H1 (cell line): ENCODE measurements around the gene POU2F1. TPM values are rescaled to one million over a fixed set of nuclear protein-coding genes. Genes with fewer than 3 reads are reported as not detected.

Experiments
- CTCF ChIA-PET: fragments of 300-600 bp; sonication (Branson Sonifier 250); formaldehyde crosslinking; loops from one replicate; lab custom pipeline; 2021; ENCODE audit not compliant: partially characterized antibody; lab: Charles Lee
- POLR2A ChIA-PET: fragments of 300-600 bp; sonication (Branson Sonifier 250); formaldehyde crosslinking; loops from one replicate; lab custom pipeline; 2021; ENCODE audit warnings: inconsistent platforms; ENCODE audit not compliant: partially characterized antibody; lab: Charles Lee
- DNase-seq, 2 experiments: peaks; one replicate each; pipeline versions ENCODE4 v3.0.0 to v3.0.0-alpha.2; 2010 to 2022; ENCODE audit warnings: low spot score in 2 of 2, low read depth in 1 of 2, mixed read lengths in 1 of 2
- FAIRE-seq: peaks from 2 replicates; lab custom pipeline; 2011; peaks lifted over from hg19 to GRCh38; lab: Jason Lieb, UNC
- H2AFZ ChIP-seq: 2 replicates; pipeline ENCODE4 v1.8.1; 2012; ENCODE audit warnings: low read length, inconsistent platforms
- H2AK5ac ChIP-seq: 2 replicates; pipeline ENCODE4 v1.6.1; 2013; ENCODE audit warnings: low read depth, low read length
- H2BK120ac ChIP-seq: replicated peaks from 2 replicates; pipeline ENCODE3; 2013; ENCODE audit warnings: low read depth, low read length, inconsistent platforms
- H2BK12ac ChIP-seq: 2 replicates; pipeline ENCODE4 v1.6.1; 2013; ENCODE audit warnings: low read depth, low read length
- H2BK15ac ChIP-seq: 2 replicates; pipeline ENCODE4 v1.6.1; 2013; ENCODE audit warnings: low read length
- H2BK20ac ChIP-seq: 2 replicates; pipeline ENCODE4 v1.6.1; 2013; ENCODE audit warnings: low read length
- H2BK5ac ChIP-seq: 2 replicates; pipeline ENCODE4 v1.6.1; 2013; ENCODE audit warnings: low read depth, low read length
- H3K14ac ChIP-seq: 2 replicates; pipeline ENCODE4 v1.6.1; 2013; ENCODE audit warnings: inconsistent platforms; ENCODE audit not compliant: insufficient read length
- H3K18ac ChIP-seq: 2 replicates; pipeline ENCODE4 v1.6.1; 2013; ENCODE audit warnings: low read length; ENCODE audit errors: extremely low read depth
- H3K23ac ChIP-seq: 2 replicates; pipeline ENCODE4 v1.6.1; 2013; ENCODE audit warnings: inconsistent platforms; ENCODE audit not compliant: insufficient read length
- H3K23me2 ChIP-seq: 2 replicates; pipeline ENCODE4 v1.6.1; 2013; ENCODE audit warnings: low read depth, low read length
- H3K27ac ChIP-seq: 2 replicates; pipeline ENCODE4 v1.6.1; 2011; ENCODE audit warnings: low read depth, low read length, inconsistent platforms
- H3K27me3 ChIP-seq, 4 experiments: replicated peaks in 1 of 4; 1 replicate in 1 of 4; 2 replicates in 3 of 4; pipeline versions ENCODE4 v1.6.1 to v1.8.1; 2011 to 2013; ENCODE audit warnings: low read length in 3 of 4, mild to moderate bottlenecking in 3 of 4, inconsistent platforms in 2 of 4, mixed read lengths in 2 of 4, moderate library complexity in 1 of 4; ENCODE audit not compliant: control insufficient read depth in 3 of 4, insufficient read depth in 3 of 4; ENCODE audit errors: extremely low read depth in 1 of 4
- H3K36me3 ChIP-seq, 4 experiments: 2 replicates each; pipeline versions ENCODE4 v1.6.1 to v1.8.1; 2011 to 2013; ENCODE audit warnings: mild to moderate bottlenecking in 4 of 4, low read length in 3 of 4, moderate library complexity in 2 of 4, control low read depth in 1 of 4, inconsistent platforms in 1 of 4; ENCODE audit not compliant: insufficient read depth in 4 of 4, control insufficient read depth in 2 of 4
- H3K4ac ChIP-seq: replicated peaks from 2 replicates; pipeline ENCODE3; 2013; ENCODE audit warnings: low read length, low read depth, mixed read lengths, inconsistent platforms; ENCODE audit not compliant: insufficient read length
- H3K4me1 ChIP-seq, 4 experiments: replicated peaks in 1 of 4; 1 replicate in 1 of 4; 2 replicates in 3 of 4; pipeline versions ENCODE4 v1.6.1 to v1.8.1; 2011 to 2013; ENCODE audit warnings: low read length in 3 of 4, inconsistent platforms in 2 of 4, mixed read lengths in 1 of 4; ENCODE audit not compliant: insufficient read depth in 4 of 4, control insufficient read depth in 3 of 4
- H3K4me2 ChIP-seq, 2 experiments: 2 replicates each; pipeline versions ENCODE4 v1.6.1 to v1.8.1; 2011 to 2013; ENCODE audit warnings: low read depth in 2 of 2, low read length in 2 of 2, control low read depth in 1 of 2, inconsistent platforms in 1 of 2, mild to moderate bottlenecking in 1 of 2; ENCODE audit not compliant: insufficient read depth in 1 of 2
- H3K4me3 ChIP-seq, 4 experiments: fragments of 200-600, 300-600 bp in 1 of 4; sonication (generic), shearing (Covaris generic), sonication (Bioruptor Twin) in 1 of 4; 2 replicates each; pipeline versions ENCODE4 v1.5.1 to v1.8.1; 2011 to 2016; ENCODE audit warnings: low read length in 4 of 4, low read depth in 3 of 4, control low read depth in 2 of 4, inconsistent platforms in 2 of 4, mild to moderate bottlenecking in 2 of 4, mixed read lengths in 1 of 4, moderate library complexity in 1 of 4; ENCODE audit not compliant: insufficient read depth in 2 of 4; ENCODE audit errors: extremely low read depth in 1 of 4
- H3K56ac ChIP-seq: replicated peaks from 2 replicates; pipeline ENCODE3; 2013; ENCODE audit warnings: low read depth, mild to moderate bottlenecking, mixed read lengths, low read length, inconsistent platforms; ENCODE audit not compliant: insufficient read length
- H3K79me1 ChIP-seq: 2 replicates; pipeline ENCODE4 v1.6.1; 2013; ENCODE audit warnings: low read depth, low read length, control low read depth
- H3K79me2 ChIP-seq, 2 experiments: 2 replicates each; pipeline versions ENCODE4 v1.6.1 to v1.8.1; 2012 to 2013; ENCODE audit warnings: low read length in 2 of 2, mild to moderate bottlenecking in 2 of 2, inconsistent platforms in 1 of 2; ENCODE audit not compliant: insufficient read depth in 2 of 2, control insufficient read depth in 1 of 2
- H3K9ac ChIP-seq, 4 experiments: replicated peaks in 1 of 4; 1 replicate in 1 of 4; 2 replicates in 3 of 4; pipeline versions ENCODE4 v1.6.1 to v1.8.1; 2011 to 2013; ENCODE audit warnings: low read depth in 3 of 4, low read length in 3 of 4, control low read depth in 2 of 4, mild to moderate bottlenecking in 2 of 4, moderate library complexity in 2 of 4, inconsistent platforms in 1 of 4; ENCODE audit errors: extremely low read depth in 1 of 4
- H3K9me3 ChIP-seq, 2 experiments: 2 replicates each; pipeline versions ENCODE4 v1.6.1 to v1.8.1; 2012 to 2013; ENCODE audit warnings: mild to moderate bottlenecking in 2 of 2, moderate library complexity in 2 of 2, control low read depth in 1 of 2, inconsistent platforms in 1 of 2, low read depth in 1 of 2, low read length in 1 of 2, mixed read lengths in 1 of 2; ENCODE audit not compliant: insufficient read depth in 2 of 2
- H4K20me1 ChIP-seq, 2 experiments: replicated peaks in 1 of 2; 2 replicates each; pipeline versions ENCODE3 to v1.8.1; 2011 to 2013; ENCODE audit warnings: inconsistent platforms in 2 of 2, low read length in 2 of 2, mild to moderate bottlenecking in 1 of 2; ENCODE audit not compliant: insufficient read depth in 2 of 2, control insufficient read depth in 1 of 2
- H4K5ac ChIP-seq: 2 replicates; pipeline ENCODE4 v1.6.1; 2013; ENCODE audit warnings: low read length, low read depth, mixed read lengths, inconsistent platforms; ENCODE audit not compliant: insufficient read length
- H4K8ac ChIP-seq: 2 replicates; pipeline ENCODE4 v1.8.0; 2013; ENCODE audit warnings: mild to moderate bottlenecking, moderate library complexity, low read length, inconsistent platforms; ENCODE audit not compliant: insufficient read depth; ENCODE audit errors: extremely low read depth
- H4K91ac ChIP-seq: replicated peaks from 2 replicates; pipeline ENCODE3; 2013; ENCODE audit warnings: low read length, mixed read lengths, inconsistent platforms; ENCODE audit not compliant: insufficient read length
- CHD1 ChIP-seq: IDR thresholded peaks from 2 replicates; pipeline ENCODE4 v1.6.1; 2012; ENCODE audit warnings: low read depth, low read length, improper control_type of control experiment
- polyA plus RNA-seq, 7 experiments: library from polyadenylated mRNA; depleted of rRNA in 3 of 7; stranded (reverse) in 5 of 7; unstranded in 2 of 7; fragments of >200 nt in 5 of 7; fragments of 200-250 nt in 2 of 7; gene quantifications; 1 replicate in 5 of 7; 2 replicates in 1 of 7; 4 replicates in 1 of 7; pipeline versions ENCODE4 v1.2.1 to v1.2.3, GENCODE V29; 2011 to 2013; ENCODE audit warnings: missing spikeins in 2 of 7, mixed read lengths in 2 of 7
- total RNA-seq: library from RNA; stranded (reverse); fragmentation: NEBNext Ultra II Directional; extraction: Animal tissue kit (Norgen Biotek cat#: 25700); gene quantifications from 2 replicates; pipeline ENCODE4 v1.2.1, GENCODE V29; 2021

The POU2F1 gene
- total and polyA plus RNA-seq, 2 of the 8 experiments (the other 6 are each of a cell fraction or from before 2014, with no cell fraction given): 37.0 to 57.2 TPM

- no peak overlapping the region for H3K4ac ChIP-seq
- no peak overlapping the region for H3K23ac ChIP-seq
- H2BK12ac ChIP-seq: no peak overlapping the region
- no peak overlapping the region for H2BK15ac ChIP-seq
- H2AFZ ChIP-seq: no peak overlapping the region
- H4K20me1 ChIP-seq: peaks cover 4 to 17% of the 10 kb centered on the region in 2 experiments
- H4K91ac ChIP-seq: no peak overlapping the region
- H3K4me2 ChIP-seq: no peak overlapping the region
- H2BK20ac ChIP-seq: no peak overlapping the region
- DNase-seq (no peak), FAIRE-seq (no peak)
- H2AK5ac ChIP-seq: no peak overlapping the region
- POLR2A ChIA-PET: no interaction called here
- no peak overlapping the region for H3K56ac ChIP-seq
- peaks cover 11 to 95% of the 10 kb centered on the region in 2 experiments for H3K79me2 ChIP-seq
- H3K79me1 ChIP-seq: 0 out of 2 replicates have a peak, but pooled peaks cover 3% of the 10 kb centered on the region
- no peak overlapping the region for H2BK120ac ChIP-seq
- H3K9me3 ChIP-seq: no peaks in the 10 kb centered on the region
- H3K27ac ChIP-seq: no peak overlapping the region
- H3K23me2 ChIP-seq: no peaks in the 10 kb centered on the region
- H3K18ac ChIP-seq: no peak overlapping the region
- no peaks in the 10 kb centered on the region for H3K27me3 ChIP-seq
- H3K36me3 ChIP-seq: no peaks in the 10 kb centered on the region
- H2BK5ac ChIP-seq: no peak overlapping the region
- no peak overlapping the region for H3K9ac ChIP-seq
- H4K8ac ChIP-seq: no peak overlapping the region
- CTCF ChIA-PET: interaction anchor here (0.6 to 1.6 kb wide), 3 partner anchors 108 to 354 kb away, joined by 3 to 4 read pairs (median 3); no protein-coding TSS in a partner anchor
- H4K5ac ChIP-seq: no peak overlapping the region
- peaks cover 0 to 5% (median 4%) of the 10 kb centered on the region in 4 experiments; a peak in 4 of 7 replicates for H3K4me1 ChIP-seq
- H3K14ac ChIP-seq: no peak overlapping the region
- H3K4me3 ChIP-seq: no peak overlapping the region
- TF ChIP-seq CHD1: no peak
Observed at GRCh38 chr1:167263819-167264464, 43.3 kb downstream of the POU2F1 start.
